H9 (cell line): ENCODE measurements around the gene BACH2. TPM values are rescaled to one million over a fixed set of nuclear protein-coding genes. Genes with fewer than 3 reads are reported as not detected.

Experiments used
- DNase-seq: peaks from one replicate; pipeline ENCODE4 v3.0.0-alpha.2; 2017
- H2AFZ ChIP-seq: one replicate; pipeline ENCODE4 v1.6.1; 2013; ENCODE audit warnings: mild to moderate bottlenecking, low read length, control low read depth, moderate library complexity
- H2AK5ac ChIP-seq: 2 replicates; pipeline ENCODE4 v1.6.1; 2013; ENCODE audit warnings: low read length, control low read depth, mixed read lengths; ENCODE audit not compliant: insufficient read length
- H2BK120ac ChIP-seq: one replicate; pipeline ENCODE4 v1.6.1; 2013; ENCODE audit warnings: low read depth, mild to moderate bottlenecking, low read length, control low read depth, inconsistent platforms; ENCODE audit not compliant: poor library complexity, severe bottlenecking
- H2BK12ac ChIP-seq: 2 replicates; pipeline ENCODE4 v1.6.1; 2013; ENCODE audit warnings: low read length, control low read depth, mixed read lengths, low read depth; ENCODE audit not compliant: insufficient read length
- H2BK15ac ChIP-seq: 2 replicates; pipeline ENCODE4 v1.6.1; 2013; ENCODE audit warnings: low read depth, low read length, control low read depth
- H2BK20ac ChIP-seq: one replicate; pipeline ENCODE4 v1.6.1; 2013; ENCODE audit warnings: low read depth, mild to moderate bottlenecking, low read length, control low read depth, inconsistent platforms; ENCODE audit not compliant: poor library complexity, severe bottlenecking
- H2BK5ac ChIP-seq: 2 replicates; pipeline ENCODE4 v1.6.1; 2013; ENCODE audit warnings: low read length, control low read depth, mixed read lengths; ENCODE audit not compliant: insufficient read length
- H3K14ac ChIP-seq: 2 replicates; pipeline ENCODE4 v1.6.1; 2013; ENCODE audit warnings: low read length, control low read depth; ENCODE audit not compliant: insufficient read depth
- H3K18ac ChIP-seq: 2 replicates; pipeline ENCODE4 v1.6.1; 2013; ENCODE audit warnings: low read depth, mild to moderate bottlenecking, mixed read lengths, low read length, control low read depth; ENCODE audit not compliant: insufficient read length
- H3K23ac ChIP-seq: 2 replicates; pipeline ENCODE4 v1.6.1; 2013; ENCODE audit warnings: low read length, control low read depth, mixed read lengths, low read depth; ENCODE audit not compliant: insufficient read length
- H3K23me2 ChIP-seq: 2 replicates; pipeline ENCODE4 v1.6.1; 2013; ENCODE audit warnings: low read depth, mild to moderate bottlenecking, mixed read lengths, low read length, control low read depth; ENCODE audit not compliant: insufficient read length, poor library complexity, severe bottlenecking
- H3K27ac ChIP-seq: 2 replicates; pipeline ENCODE4 v1.5.1; 2013; ENCODE audit warnings: low read length, control low read depth, mixed read lengths, low read depth; ENCODE audit not compliant: insufficient read length
- H3K27me3 ChIP-seq: 2 replicates; pipeline ENCODE4 v1.6.1; 2013; ENCODE audit warnings: low read length, control low read depth, inconsistent platforms; ENCODE audit not compliant: insufficient read depth
- H3K4ac ChIP-seq: 2 replicates; pipeline ENCODE4 v1.6.1; 2013; ENCODE audit warnings: low read depth, mild to moderate bottlenecking, control low read depth, inconsistent platforms, low read length, moderate library complexity
- H3K4me1 ChIP-seq: 2 replicates; pipeline ENCODE4 v1.6.1; 2013; ENCODE audit warnings: low read length, control low read depth, inconsistent platforms; ENCODE audit not compliant: insufficient read depth
- H3K4me2 ChIP-seq: 2 replicates; pipeline ENCODE4 v1.6.1; 2013; ENCODE audit warnings: low read length, control low read depth, mixed read lengths; ENCODE audit not compliant: insufficient read length, insufficient read depth
- H3K56ac ChIP-seq: 2 replicates; pipeline ENCODE4 v1.6.1; 2013; ENCODE audit warnings: low read depth, mild to moderate bottlenecking, mixed read lengths, low read length, control low read depth; ENCODE audit not compliant: insufficient read length
- H3K79me1 ChIP-seq: 2 replicates; pipeline ENCODE4 v1.6.1; 2013; ENCODE audit warnings: low read depth, mild to moderate bottlenecking, moderate library complexity, low read length, control low read depth, inconsistent platforms; ENCODE audit not compliant: insufficient read depth, poor library complexity, severe bottlenecking
- H3K79me2 ChIP-seq: 2 replicates; pipeline ENCODE4 v1.6.1; 2013; ENCODE audit warnings: low read length, control low read depth, inconsistent platforms; ENCODE audit not compliant: insufficient read depth
- H3K9ac ChIP-seq: 2 replicates; pipeline ENCODE4 v1.6.1; 2013; ENCODE audit warnings: low read length, control low read depth, mixed read lengths; ENCODE audit not compliant: insufficient read length; ENCODE audit errors: extremely low read depth
- H3K9me3 ChIP-seq: one replicate; pipeline ENCODE4 v1.6.1; 2013; ENCODE audit warnings: low read depth, low read length, inconsistent platforms; ENCODE audit not compliant: control insufficient read depth
- H3T11ph ChIP-seq: one replicate; pipeline ENCODE4 v1.6.1; 2013; ENCODE audit warnings: mild to moderate bottlenecking, low read length, control low read depth, inconsistent platforms
- H4K20me1 ChIP-seq: one replicate; pipeline ENCODE4 v1.6.1; 2013; ENCODE audit not compliant: control insufficient read depth, insufficient read length, insufficient read depth
- H4K5ac ChIP-seq: 2 replicates; pipeline ENCODE4 v1.6.1; 2013; ENCODE audit warnings: low read depth, mild to moderate bottlenecking, mixed read lengths, low read length, control low read depth; ENCODE audit not compliant: insufficient read length
- H4K8ac ChIP-seq: replicated peaks from 2 replicates; pipeline ENCODE4 v1.6.1; 2013; ENCODE audit warnings: low read length, control low read depth, mixed read lengths, low read depth; ENCODE audit not compliant: insufficient read length
- H4K91ac ChIP-seq: 2 replicates; pipeline ENCODE4 v1.6.1; 2013; ENCODE audit warnings: low read depth, mild to moderate bottlenecking, moderate library complexity, mixed read lengths, low read length, control low read depth; ENCODE audit not compliant: insufficient read length
- H3K27ac Mint-ChIP-seq, 3 experiments: 2 replicates in 2 of 3; 3 replicates in 1 of 3; pipeline ENCODE4 v1.8.0; 2020 to 2021; ENCODE audit warnings: mixed read lengths in 3 of 3, mild to moderate bottlenecking in 1 of 3, moderate library complexity in 1 of 3
- H3K27me3 Mint-ChIP-seq: 2 replicates; pipeline ENCODE4 v1.8.0; 2021; ENCODE audit warnings: low read depth, mild to moderate bottlenecking, moderate library complexity, mixed read lengths
- H3K36me3 Mint-ChIP-seq, 3 experiments: 2 replicates in 2 of 3; 3 replicates in 1 of 3; pipeline ENCODE4 v1.8.0; 2020 to 2021; ENCODE audit warnings: low read depth in 3 of 3, mixed read lengths in 3 of 3; ENCODE audit not compliant: insufficient read depth in 1 of 3
- H3K4me1 Mint-ChIP-seq, 2 experiments: 2 replicates each; pipeline ENCODE4 v1.8.0; 2020; ENCODE audit warnings: mixed read lengths in 2 of 2
- H3K4me3 Mint-ChIP-seq, 2 experiments: 2 replicates in 1 of 2; 3 replicates in 1 of 2; pipeline ENCODE4 v1.8.0; 2020 to 2021; ENCODE audit warnings: mild to moderate bottlenecking in 2 of 2, mixed read lengths in 2 of 2, moderate library complexity in 1 of 2
- H3K9me3 Mint-ChIP-seq, 2 experiments: 2 replicates in 1 of 2; 3 replicates in 1 of 2; pipeline ENCODE4 v1.8.0; 2020; ENCODE audit warnings: mild to moderate bottlenecking in 2 of 2, mixed read lengths in 2 of 2, moderate library complexity in 1 of 2
- WGBS: extraction: QIAGEN DNeasy Blood & Tissue Kit; methylation state at CpG from one replicate; pipeline ENCODE4 v1.1.7; 2013; ENCODE audit warnings: missing lambda C conversion rate, low lambda C conversion rate, mixed read lengths; ENCODE audit not compliant: insufficient read length; ENCODE audit errors: extremely low coverage; 5-methylcytosine and 5-hydroxymethylcytosine counted together
- total RNA-seq: library from RNA; stranded (reverse); gene quantifications from 2 replicates; pipeline ENCODE4 v1.2.1, GENCODE V29; 2021
- TF ChIP-seq, protein P1 (sequence below): fragments of 200-600 bp; sonication (generic); conservative IDR thresholded peaks from 3 replicates; pipeline ENCODE4 v1.8.0; 2021; ENCODE audit warnings: antibody characterized with exemption, mild to moderate bottlenecking

Gene BACH2
- total RNA-seq, 1 experiment from 2014 or later: 2.0 TPM

- Histone ChIP-seq H2BK15ac (no peak overlapping the region), H3K4me1 (no peaks in the 10 kb centered on the region; the same call in 1 of the 2 replicates), H3K79me1 (no peaks in the 10 kb centered on the region), H2BK20ac (no peak overlapping the region), H3K18ac (no peak overlapping the region), H3T11ph (no peak overlapping the region), H2AFZ (no peak overlapping the region), H4K20me1 (no peaks in the 10 kb centered on the region), H3K23me2 (no peaks in the 10 kb centered on the region), H3K9ac (no peak overlapping the region), H3K9me3 (no peaks in the 10 kb centered on the region), H4K91ac (no peak overlapping the region), H3K79me2 (no peaks in the 10 kb centered on the region), H3K23ac (no peak overlapping the region), H3K4me2 (peak overlapping the region; percentile 20), H2BK12ac (no peak overlapping the region), H3K56ac (no peak overlapping the region), H3K14ac (no peak overlapping the region), H4K5ac (no peak overlapping the region), H3K27ac (no peak overlapping the region), H4K8ac (no peak overlapping the region), H2AK5ac (no peak overlapping the region), H2BK5ac (no peak overlapping the region), H3K4ac (no peak overlapping the region), H2BK120ac (no peak overlapping the region), H3K27me3 (no peaks in the 10 kb centered on the region)
- TF ChIP-seq, protein P1, sequence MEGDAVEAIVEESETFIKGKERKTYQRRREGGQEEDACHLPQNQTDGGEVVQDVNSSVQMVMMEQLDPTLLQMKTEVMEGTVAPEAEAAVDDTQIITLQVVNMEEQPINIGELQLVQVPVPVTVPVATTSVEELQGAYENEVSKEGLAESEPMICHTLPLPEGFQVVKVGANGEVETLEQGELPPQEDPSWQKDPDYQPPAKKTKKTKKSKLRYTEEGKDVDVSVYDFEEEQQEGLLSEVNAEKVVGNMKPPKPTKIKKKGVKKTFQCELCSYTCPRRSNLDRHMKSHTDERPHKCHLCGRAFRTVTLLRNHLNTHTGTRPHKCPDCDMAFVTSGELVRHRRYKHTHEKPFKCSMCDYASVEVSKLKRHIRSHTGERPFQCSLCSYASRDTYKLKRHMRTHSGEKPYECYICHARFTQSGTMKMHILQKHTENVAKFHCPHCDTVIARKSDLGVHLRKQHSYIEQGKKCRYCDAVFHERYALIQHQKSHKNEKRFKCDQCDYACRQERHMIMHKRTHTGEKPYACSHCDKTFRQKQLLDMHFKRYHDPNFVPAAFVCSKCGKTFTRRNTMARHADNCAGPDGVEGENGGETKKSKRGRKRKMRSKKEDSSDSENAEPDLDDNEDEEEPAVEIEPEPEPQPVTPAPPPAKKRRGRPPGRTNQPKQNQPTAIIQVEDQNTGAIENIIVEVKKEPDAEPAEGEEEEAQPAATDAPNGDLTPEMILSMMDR: no peak
- H3K36me3 Mint-ChIP-seq: peaks cover 5 to 21% (median 6%) of the 10 kb centered on the region in 3 experiments; a peak in 6 of 7 replicates
- WGBS: no CpG with 5 or more reads among the region's 2 CpGs
- no peak for DNase-seq
- peaks cover 17% of the 10 kb centered on the region in 2 experiments for H3K9me3 Mint-ChIP-seq
- peak overlapping the region; percentile 14 to 71 (median 56); a peak in 5 of 7 replicates for H3K27ac Mint-ChIP-seq
- no peaks in the 10 kb centered on the region for H3K27me3 Mint-ChIP-seq
- H3K4me3 Mint-ChIP-seq: peak overlapping the region; percentile 0 to 11; a peak in 3 of 5 replicates
- peaks cover 23 to 27% of the 10 kb centered on the region in 2 experiments for H3K4me1 Mint-ChIP-seq
These were observed 32.9 kb upstream of the BACH2 start for GRCh38 chr6:90329386-90330077.
